GM19324 (cell line): ENCODE results near the gene SMTNL1.
A peak's percentile ranks its signal among the peaks of the same experiment; 100 is the strongest.
"Not testable (repeated sequence)": the region's sequence is repeated elsewhere in the genome, so short reads cannot be mapped to it uniquely, and the experiment has no call there.

Source experiments
- ATAC-seq: cut with Tn5 transposase; IDR thresholded peaks from one replicate; pipeline ENCODE4 v1.9.1; 2021; ENCODE audit warnings: mild to moderate bottlenecking, moderate library complexity; ENCODE audit not compliant: unreplicated experiment, low FRiP score

The SMTNL1 gene

GRCh38 chr11:57508341-57509170 lies 28.8 kb upstream of the SMTNL1 start:
- ATAC-seq: no peak

- no peak for ATAC-seq
Observed at GRCh38 chr11:57511741-57512430, 25.5 kb upstream of the SMTNL1 start.

- no peak for ATAC-seq
Observed at GRCh38 chr11:57512646-57513451, 24.5 kb upstream of the SMTNL1 start.

GRCh38 chr11:57513452-57513795 lies 24.0 kb upstream of the SMTNL1 start:
- no peak for ATAC-seq

- ATAC-seq: peak; percentile 18
Observed at GRCh38 chr11:57513911-57514537, 23.4 kb upstream of the SMTNL1 start.

GRCh38 chr11:57514538-57515331 lies 22.7 kb upstream of the SMTNL1 start:
- ATAC-seq: peak; percentile 39

- ATAC-seq: peak; percentile 50
Observed at GRCh38 chr11:57515332-57516060, 21.9 kb upstream of the SMTNL1 start, which contains the start of gene SLC43A1. TSS of gene SLC43A1 (minus strand) at chr11:57515702. CDS start at chr11:57514111, 1,591 bp downstream.

- no peak for ATAC-seq
Observed at GRCh38 chr11:57516061-57516443, 21.3 kb upstream of the SMTNL1 start.

- no peak for ATAC-seq
Observed at GRCh38 chr11:57521116-57521515, 16.3 kb upstream of the SMTNL1 start.

- ATAC-seq: no peak
Observed at GRCh38 chr11:57523419-57523818, 14.0 kb upstream of the SMTNL1 start.

- no peak for ATAC-seq
Observed at GRCh38 chr11:57527056-57527631, 10.3 kb upstream of the SMTNL1 start.

GRCh38 chr11:57529012-57529411 lies 8.4 kb upstream of the SMTNL1 start:
- no peak for ATAC-seq

GRCh38 chr11:57530215-57530595 lies 7.2 kb upstream of the SMTNL1 start:
- ATAC-seq: no peak

GRCh38 chr11:57530596-57531507 lies 6.5 kb upstream of the SMTNL1 start, which contains the start of gene TIMM10:
TSS of gene TIMM10 (minus strand) at chr11:57530754. CDS start at chr11:57530189, 565 bp downstream.
- peak; percentile 100 for ATAC-seq

- ATAC-seq: not testable (repeated sequence)
Observed at GRCh38 chr11:57534449-57534848, 2.9 kb upstream of the SMTNL1 start.

GRCh38 chr11:57539342-57539741 lies 1.9 kb downstream of the SMTNL1 start:
- ATAC-seq: no peak

- no peak for ATAC-seq
Observed at GRCh38 chr11:57541169-57541568, 3.8 kb downstream of the SMTNL1 start.

GRCh38 chr11:57542582-57542981 lies 5.2 kb downstream of the SMTNL1 start:
- ATAC-seq: no peak
